HCT116 (cell line): ENCODE data around the gene E4F1. TPM values are rescaled to one million over a fixed set of nuclear protein-coding genes. Genes with fewer than 3 reads are reported as not detected.

ENCODE experiments used
- ATAC-seq: fragments of 200-7000 bp; cut with Tn5 transposase; 2 replicates; pipeline ENCODE4 v1.9.1; 2020; ENCODE audit warnings: mild to moderate bottlenecking, moderate library complexity
- BruUV-seq: library from RNA; stranded (reverse); fragments of 400-500 nt; replicated peaks from 2 replicates; lab custom pipeline; 2021; lab: Mats Ljungman, UMichigan
- CTCF ChIA-PET: fragments of 300-600 bp; sonication (Branson Sonifier 250); formaldehyde crosslinking; loops from one replicate; lab custom pipeline; 2021; ENCODE audit warnings: antibody characterized with exemption; lab: Charles Lee
- POLR2A ChIA-PET: fragments of 300-600, 350-600 bp; sonication (Branson Sonifier 250); formaldehyde crosslinking; loops from one replicate; lab custom pipeline; 2021; ENCODE audit warnings: antibody characterized with exemption; lab: Charles Lee
- RAD21 ChIA-PET, 2 experiments: fragments of 300-600 bp; sonication (Branson Sonifier 250); formaldehyde crosslinking; loops; one replicate each; lab custom pipeline; 2023; ENCODE audit warnings: low total read pairs in 2 of 2; ENCODE audit not compliant: uncharacterized antibody in 2 of 2, unreplicated experiment in 2 of 2, low non-redundant PET in 1 of 2; lab: Charles Lee
- DNase-seq: peaks from one replicate; pipeline ENCODE4 v3.0.0-alpha.2; 2010; ENCODE audit warnings: low read depth, low spot score
- H2AFZ ChIP-seq: fragments of 200-600 bp; shearing (Covaris generic), sonication (generic); 2 replicates; pipeline ENCODE4 v1.6.1; 2017; ENCODE audit warnings: low read depth, mixed run types, mixed read lengths, antibody characterized with exemption, low read length; ENCODE audit not compliant: poor library complexity, severe bottlenecking
- H3K27ac ChIP-seq: 2 replicates; pipeline ENCODE4 v1.5.1; 2012; ENCODE audit warnings: low read depth, low read length
- H3K27me3 ChIP-seq: fragments of 200-600 bp; sonication (generic); 2 replicates; pipeline ENCODE4 v1.6.1; 2016; ENCODE audit warnings: mixed run types, low read length, mixed read lengths; ENCODE audit not compliant: insufficient read depth
- H3K36me3 ChIP-seq, 2 experiments: fragments of 200-500 bp in 1 of 2; fragments of 200-600 bp in 1 of 2; sonication (Bioruptor generic) in 1 of 2; sonication (generic) in 1 of 2; 2 replicates each; pipeline versions ENCODE4 v1.5.1 to v1.6.1; 2014 to 2016; ENCODE audit warnings: low read length in 2 of 2, inconsistent platforms in 1 of 2, mixed read lengths in 1 of 2, mixed run types in 1 of 2; ENCODE audit not compliant: insufficient read depth in 2 of 2, control insufficient read depth in 1 of 2
- H3K4me1 ChIP-seq, 2 experiments: fragments of 200-600 bp in 1 of 2; sonication (generic) in 1 of 2; 2 replicates each; pipeline versions ENCODE4 v1.5.1 to v1.6.1; 2012 to 2017; ENCODE audit warnings: low read length in 2 of 2, inconsistent platforms in 1 of 2, mild to moderate bottlenecking in 1 of 2, mixed read lengths in 1 of 2, mixed run types in 1 of 2, moderate library complexity in 1 of 2; ENCODE audit not compliant: insufficient read depth in 2 of 2, control insufficient read depth in 1 of 2
- H3K4me2 ChIP-seq: fragments of 200-600 bp; sonication (generic); 2 replicates; pipeline ENCODE4 v1.6.1; 2017; ENCODE audit warnings: mixed run types, low read length, mixed read lengths
- H3K4me3 ChIP-seq, 2 experiments: fragments of 200-600 bp in 1 of 2; sonication (generic) in 1 of 2; replicated peaks in 1 of 2; 2 replicates each; pipeline ENCODE4 v1.5.1; 2011 to 2016; ENCODE audit warnings: low read length in 2 of 2, control low read depth in 1 of 2, low read depth in 1 of 2, mild to moderate bottlenecking in 1 of 2, mixed read lengths in 1 of 2, mixed run types in 1 of 2
- H3K79me2 ChIP-seq: fragments of 200-600 bp; sonication (generic); 2 replicates; pipeline ENCODE4 v1.6.1; 2017; ENCODE audit warnings: mild to moderate bottlenecking, mixed run types, low read length, moderate library complexity, mixed read lengths; ENCODE audit not compliant: insufficient read depth
- H3K9ac ChIP-seq: fragments of 200-600 bp; sonication (generic); 2 replicates; pipeline ENCODE4 v1.6.1; 2016; ENCODE audit warnings: low read length, mixed read lengths
- H3K9me2 ChIP-seq: fragments of 200-600 bp; sonication (generic), shearing (Covaris generic); 2 replicates; pipeline ENCODE4 v1.6.1; 2017; ENCODE audit warnings: mixed run types, mild to moderate bottlenecking, moderate library complexity; ENCODE audit not compliant: insufficient read depth
- H3K9me3 ChIP-seq, 2 experiments: fragments of 200-500 bp in 1 of 2; fragments of 200-600 bp in 1 of 2; sonication (Bioruptor generic) in 1 of 2; sonication (generic) in 1 of 2; 2 replicates each; pipeline ENCODE4 v1.6.1; 2014 to 2017; ENCODE audit warnings: low read length in 2 of 2, mixed read lengths in 2 of 2, inconsistent platforms in 1 of 2, low read depth in 1 of 2, mild to moderate bottlenecking in 1 of 2, mixed run types in 1 of 2, moderate library complexity in 1 of 2; ENCODE audit not compliant: control insufficient read depth in 1 of 2, insufficient read depth in 1 of 2
- H4K20me1 ChIP-seq: fragments of 200-600 bp; sonication (generic), shearing (Covaris generic); 2 replicates; pipeline ENCODE4 v1.6.1; 2017; ENCODE audit warnings: mixed run types, mild to moderate bottlenecking, moderate library complexity; ENCODE audit not compliant: insufficient read depth
- ATF3 ChIP-seq: IDR thresholded peaks from 2 replicates; pipeline ENCODE4 v1.6.1; 2012
- CBX3 ChIP-seq: IDR thresholded peaks from 2 replicates; pipeline ENCODE4 v1.6.1; 2012; ENCODE audit warnings: low read depth
- EGR1 ChIP-seq: IDR thresholded peaks from 2 replicates; pipeline ENCODE4 v1.6.1; 2012; ENCODE audit warnings: low read depth
- ELF1 ChIP-seq: IDR thresholded peaks from 2 replicates; pipeline ENCODE4 v1.6.1; 2012; ENCODE audit warnings: low read depth, borderline replicate concordance
- EZH2 ChIP-seq: fragments of 200-600 bp; sonication (generic); IDR thresholded peaks from 2 replicates; pipeline ENCODE4 v1.6.1; 2017; ENCODE audit warnings: antibody characterized with exemption, mixed run types
- EZH2phosphoT487 ChIP-seq: fragments of 200-600 bp; IDR thresholded peaks from 2 replicates; pipeline ENCODE4 v1.6.1; 2018; ENCODE audit warnings: antibody characterized with exemption, borderline replicate concordance
- JUND ChIP-seq: IDR thresholded peaks from 2 replicates; pipeline ENCODE4 v1.6.1; 2012
- MAX ChIP-seq: IDR thresholded peaks from 2 replicates; pipeline ENCODE4 v1.6.1; 2012
- POLR2A ChIP-seq: IDR thresholded peaks from 2 replicates; pipeline ENCODE4 v1.7.0; 2011; ENCODE audit warnings: borderline replicate concordance; ENCODE audit not compliant: insufficient read depth, insufficient read length; ENCODE audit errors: extremely low read depth
- RAD21 ChIP-seq: IDR thresholded peaks from 2 replicates; pipeline ENCODE4 v1.6.1; 2012; ENCODE audit warnings: low read depth, mild to moderate bottlenecking
- SIN3A ChIP-seq: IDR thresholded peaks from 2 replicates; pipeline ENCODE4 v1.6.1; 2012; ENCODE audit warnings: low read depth
- SRF ChIP-seq: IDR thresholded peaks from 2 replicates; pipeline ENCODE4 v1.6.1; 2012; ENCODE audit warnings: low read depth
- TCF7L2 ChIP-seq: IDR thresholded peaks from 2 replicates; pipeline ENCODE4 v1.7.0; 2011; ENCODE audit warnings: borderline replicate concordance, inconsistent platforms; ENCODE audit not compliant: insufficient read depth, insufficient read length; ENCODE audit errors: extremely low read depth
- ZBTB33 ChIP-seq: IDR thresholded peaks from 2 replicates; pipeline ENCODE4 v1.6.1; 2011; ENCODE audit warnings: mild to moderate bottlenecking, low read length, moderate library complexity; ENCODE audit not compliant: insufficient replicate concordance; ENCODE audit errors: extremely low read depth
- ZFX ChIP-seq: fragments of 450-650 bp; IDR thresholded peaks from 2 replicates; pipeline ENCODE4 v1.6.1; 2017
- ZNF274 ChIP-seq: fragments of 200-500 bp; sonication (Bioruptor generic); IDR thresholded peaks from 2 replicates; pipeline ENCODE4 v1.6.1; 2014; ENCODE audit warnings: mild to moderate bottlenecking, low read depth, low read length, inconsistent platforms
- intact Hi-C: fragments of 100-400 bp; cut with micrococcal nuclease; formaldehyde crosslinking; loops from 2 replicates; pipeline ENCODE4 v1.10.0; 2022
- total RNA-seq: library from RNA; stranded (reverse); gene quantifications from one replicate; pipeline ENCODE4 v1.2.1, GENCODE V29; 2021; ENCODE audit not compliant: unreplicated experiment

The E4F1 gene
- total RNA-seq, 1 experiment from 2014 or later: 40.7 TPM

- H3K27ac ChIP-seq: peak overlapping the region; percentile 38; the same call in 1 of the 2 replicates
- DNase-seq (no peak), ATAC-seq (no peak)
- H3K9me2 ChIP-seq: no peaks in the 10 kb centered on the region
- no peaks in the 10 kb centered on the region for H3K36me3 ChIP-seq
- POLR2A ChIA-PET: interaction anchor here (1.3 kb wide), 1 partner anchor 34 kb away, joined by 4 read pairs; the partner anchor contains the start of gene PGP
- H3K9me3 ChIP-seq: no peaks in the 10 kb centered on the region
- no TSS peak for BruUV-seq
- H3K4me2 ChIP-seq: no peak overlapping the region
- H3K4me3 ChIP-seq: no peak overlapping the region
- H3K9ac ChIP-seq: no peak overlapping the region
- RAD21 ChIA-PET: no interaction called here
- no peaks in the 10 kb centered on the region for H3K27me3 ChIP-seq
- H3K4me1 ChIP-seq: peaks cover 0 to 5% of the 10 kb centered on the region in 2 experiments; a peak in 1 of 4 replicates
- no peaks in the 10 kb centered on the region for H3K79me2 ChIP-seq
- CTCF ChIA-PET: no interaction called here
- TF ChIP-seq ZFX: no peak
- TF ChIP-seq MAX: no peak
- TF ChIP-seq SRF: no peak
- no peak for TF ChIP-seq TCF7L2
- TF ChIP-seq ELF1: no peak
- TF ChIP-seq SIN3A: no peak
- no peak for TF ChIP-seq ATF3
- no peak for TF ChIP-seq EZH2phosphoT487
- TF ChIP-seq ZBTB33: no peak
- no peak for TF ChIP-seq POLR2A
- TF ChIP-seq EZH2: no peak
- TF ChIP-seq ZNF274: no peak
- no peak for TF ChIP-seq CBX3
- no peak for TF ChIP-seq EGR1
- TF ChIP-seq JUND: no peak
- no peak for TF ChIP-seq RAD21
- intact Hi-C loops: no loop called here
- no peak overlapping the region for H2AFZ ChIP-seq
- no peaks in the 10 kb centered on the region for H4K20me1 ChIP-seq
Measured at GRCh38 chr16:2181952-2182351, 41.4 kb upstream of the E4F1 start.
